H1 (cell line): Measurements from ENCODE around the gene RCC1. TPM values are rescaled to one million over a fixed set of nuclear protein-coding genes. Genes with fewer than 3 reads are reported as not detected.
A peak's percentile ranks its signal among the peaks of the same experiment; 100 is the strongest.

Source experiments
- CTCF ChIA-PET: fragments of 300-600 bp; sonication (Branson Sonifier 250); formaldehyde crosslinking; loops from one replicate; lab custom pipeline; 2021; ENCODE audit not compliant: partially characterized antibody; lab: Charles Lee
- POLR2A ChIA-PET: fragments of 300-600 bp; sonication (Branson Sonifier 250); formaldehyde crosslinking; loops from one replicate; lab custom pipeline; 2021; ENCODE audit warnings: inconsistent platforms; ENCODE audit not compliant: partially characterized antibody; lab: Charles Lee
- DNase-seq, 2 experiments: peaks; one replicate each; pipeline versions ENCODE4 v3.0.0 to v3.0.0-alpha.2; 2010 to 2022; ENCODE audit warnings: low spot score in 2 of 2, low read depth in 1 of 2, mixed read lengths in 1 of 2
- FAIRE-seq: peaks from 2 replicates; lab custom pipeline; 2011; peaks lifted over from hg19 to GRCh38; lab: Jason Lieb, UNC
- H2AFZ ChIP-seq: 2 replicates; pipeline ENCODE4 v1.8.1; 2012; ENCODE audit warnings: low read length, inconsistent platforms
- H2AK5ac ChIP-seq: 2 replicates; pipeline ENCODE4 v1.6.1; 2013; ENCODE audit warnings: low read depth, low read length
- H2BK120ac ChIP-seq: replicated peaks from 2 replicates; pipeline ENCODE3; 2013; ENCODE audit warnings: low read depth, low read length, inconsistent platforms
- H2BK12ac ChIP-seq: 2 replicates; pipeline ENCODE4 v1.6.1; 2013; ENCODE audit warnings: low read depth, low read length
- H2BK15ac ChIP-seq: 2 replicates; pipeline ENCODE4 v1.6.1; 2013; ENCODE audit warnings: low read length
- H2BK20ac ChIP-seq: 2 replicates; pipeline ENCODE4 v1.6.1; 2013; ENCODE audit warnings: low read length
- H2BK5ac ChIP-seq: 2 replicates; pipeline ENCODE4 v1.6.1; 2013; ENCODE audit warnings: low read depth, low read length
- H3K14ac ChIP-seq: 2 replicates; pipeline ENCODE4 v1.6.1; 2013; ENCODE audit warnings: inconsistent platforms; ENCODE audit not compliant: insufficient read length
- H3K18ac ChIP-seq: 2 replicates; pipeline ENCODE4 v1.6.1; 2013; ENCODE audit warnings: low read length; ENCODE audit errors: extremely low read depth
- H3K23ac ChIP-seq: 2 replicates; pipeline ENCODE4 v1.6.1; 2013; ENCODE audit warnings: inconsistent platforms; ENCODE audit not compliant: insufficient read length
- H3K23me2 ChIP-seq: 2 replicates; pipeline ENCODE4 v1.6.1; 2013; ENCODE audit warnings: low read depth, low read length
- H3K27ac ChIP-seq: 2 replicates; pipeline ENCODE4 v1.6.1; 2011; ENCODE audit warnings: low read depth, low read length, inconsistent platforms
- H3K27me3 ChIP-seq, 4 experiments: replicated peaks in 1 of 4; 1 replicate in 1 of 4; 2 replicates in 3 of 4; pipeline versions ENCODE4 v1.6.1 to v1.8.1; 2011 to 2013; ENCODE audit warnings: low read length in 3 of 4, mild to moderate bottlenecking in 3 of 4, inconsistent platforms in 2 of 4, mixed read lengths in 2 of 4, moderate library complexity in 1 of 4; ENCODE audit not compliant: control insufficient read depth in 3 of 4, insufficient read depth in 3 of 4; ENCODE audit errors: extremely low read depth in 1 of 4
- H3K36me3 ChIP-seq, 4 experiments: 2 replicates each; pipeline versions ENCODE4 v1.6.1 to v1.8.1; 2011 to 2013; ENCODE audit warnings: mild to moderate bottlenecking in 4 of 4, low read length in 3 of 4, moderate library complexity in 2 of 4, control low read depth in 1 of 4, inconsistent platforms in 1 of 4; ENCODE audit not compliant: insufficient read depth in 4 of 4, control insufficient read depth in 2 of 4
- H3K4ac ChIP-seq: replicated peaks from 2 replicates; pipeline ENCODE3; 2013; ENCODE audit warnings: low read length, low read depth, mixed read lengths, inconsistent platforms; ENCODE audit not compliant: insufficient read length
- H3K4me1 ChIP-seq, 4 experiments: replicated peaks in 1 of 4; 1 replicate in 1 of 4; 2 replicates in 3 of 4; pipeline versions ENCODE4 v1.6.1 to v1.8.1; 2011 to 2013; ENCODE audit warnings: low read length in 3 of 4, inconsistent platforms in 2 of 4, mixed read lengths in 1 of 4; ENCODE audit not compliant: insufficient read depth in 4 of 4, control insufficient read depth in 3 of 4
- H3K4me2 ChIP-seq, 2 experiments: 2 replicates each; pipeline versions ENCODE4 v1.6.1 to v1.8.1; 2011 to 2013; ENCODE audit warnings: low read depth in 2 of 2, low read length in 2 of 2, control low read depth in 1 of 2, inconsistent platforms in 1 of 2, mild to moderate bottlenecking in 1 of 2; ENCODE audit not compliant: insufficient read depth in 1 of 2
- H3K4me3 ChIP-seq, 4 experiments: fragments of 200-600, 300-600 bp in 1 of 4; sonication (generic), shearing (Covaris generic), sonication (Bioruptor Twin) in 1 of 4; 2 replicates each; pipeline versions ENCODE4 v1.5.1 to v1.8.1; 2011 to 2016; ENCODE audit warnings: low read length in 4 of 4, low read depth in 3 of 4, control low read depth in 2 of 4, inconsistent platforms in 2 of 4, mild to moderate bottlenecking in 2 of 4, mixed read lengths in 1 of 4, moderate library complexity in 1 of 4; ENCODE audit not compliant: insufficient read depth in 2 of 4; ENCODE audit errors: extremely low read depth in 1 of 4
- H3K56ac ChIP-seq: replicated peaks from 2 replicates; pipeline ENCODE3; 2013; ENCODE audit warnings: low read depth, mild to moderate bottlenecking, mixed read lengths, low read length, inconsistent platforms; ENCODE audit not compliant: insufficient read length
- H3K79me1 ChIP-seq: 2 replicates; pipeline ENCODE4 v1.6.1; 2013; ENCODE audit warnings: low read depth, low read length, control low read depth
- H3K79me2 ChIP-seq, 2 experiments: 2 replicates each; pipeline versions ENCODE4 v1.6.1 to v1.8.1; 2012 to 2013; ENCODE audit warnings: low read length in 2 of 2, mild to moderate bottlenecking in 2 of 2, inconsistent platforms in 1 of 2; ENCODE audit not compliant: insufficient read depth in 2 of 2, control insufficient read depth in 1 of 2
- H3K9ac ChIP-seq, 4 experiments: replicated peaks in 1 of 4; 1 replicate in 1 of 4; 2 replicates in 3 of 4; pipeline versions ENCODE4 v1.6.1 to v1.8.1; 2011 to 2013; ENCODE audit warnings: low read depth in 3 of 4, low read length in 3 of 4, control low read depth in 2 of 4, mild to moderate bottlenecking in 2 of 4, moderate library complexity in 2 of 4, inconsistent platforms in 1 of 4; ENCODE audit errors: extremely low read depth in 1 of 4
- H3K9me3 ChIP-seq, 2 experiments: 2 replicates each; pipeline versions ENCODE4 v1.6.1 to v1.8.1; 2012 to 2013; ENCODE audit warnings: mild to moderate bottlenecking in 2 of 2, moderate library complexity in 2 of 2, control low read depth in 1 of 2, inconsistent platforms in 1 of 2, low read depth in 1 of 2, low read length in 1 of 2, mixed read lengths in 1 of 2; ENCODE audit not compliant: insufficient read depth in 2 of 2
- H4K20me1 ChIP-seq, 2 experiments: replicated peaks in 1 of 2; 2 replicates each; pipeline versions ENCODE3 to v1.8.1; 2011 to 2013; ENCODE audit warnings: inconsistent platforms in 2 of 2, low read length in 2 of 2, mild to moderate bottlenecking in 1 of 2; ENCODE audit not compliant: insufficient read depth in 2 of 2, control insufficient read depth in 1 of 2
- H4K5ac ChIP-seq: 2 replicates; pipeline ENCODE4 v1.6.1; 2013; ENCODE audit warnings: low read length, low read depth, mixed read lengths, inconsistent platforms; ENCODE audit not compliant: insufficient read length
- H4K8ac ChIP-seq: 2 replicates; pipeline ENCODE4 v1.8.0; 2013; ENCODE audit warnings: mild to moderate bottlenecking, moderate library complexity, low read length, inconsistent platforms; ENCODE audit not compliant: insufficient read depth; ENCODE audit errors: extremely low read depth
- H4K91ac ChIP-seq: replicated peaks from 2 replicates; pipeline ENCODE3; 2013; ENCODE audit warnings: low read length, mixed read lengths, inconsistent platforms; ENCODE audit not compliant: insufficient read length
- BCL11A ChIP-seq, 2 experiments: IDR thresholded peaks; one replicate each; pipeline ENCODE4 v1.6.1; 2011; ENCODE audit warnings: low read depth in 2 of 2, low read length in 2 of 2, mild to moderate bottlenecking in 2 of 2
- CBX8 ChIP-seq: fragments of 300-800, 300-1000 bp; sonication (generic); IDR thresholded peaks from 2 replicates; pipeline ENCODE4 v1.7.1; 2016; ENCODE audit warnings: low read depth, low read length, borderline replicate concordance
- CHD2 ChIP-seq: IDR thresholded peaks from 2 replicates; pipeline ENCODE4 v1.6.1; 2012; ENCODE audit warnings: low read length, improper control_type of control experiment
- EGR1 ChIP-seq: IDR thresholded peaks from 2 replicates; pipeline ENCODE4 v1.6.1; 2011; ENCODE audit warnings: low read depth, low read length, borderline replicate concordance
- EZH2 ChIP-seq: fragments of 200-600 bp; sonication (generic); IDR thresholded peaks from 2 replicates; pipeline ENCODE4 v1.7.1; 2012; ENCODE audit warnings: low read depth, mild to moderate bottlenecking, moderate library complexity, low read length, inconsistent platforms; ENCODE audit not compliant: severe bottlenecking
- NRF1 ChIP-seq: IDR thresholded peaks from 2 replicates; pipeline ENCODE4 v1.6.1; 2011; ENCODE audit warnings: mild to moderate bottlenecking, low read depth, low read length, improper control_type of control experiment
- RBBP5 ChIP-seq: IDR thresholded peaks from 2 replicates; pipeline ENCODE4 v1.7.1; 2012; ENCODE audit warnings: low read depth, mild to moderate bottlenecking, inconsistent platforms, low read length, moderate library complexity, borderline replicate concordance
- SAP30 ChIP-seq: fragments of 300-600 bp; sonication (generic); IDR thresholded peaks from 2 replicates; pipeline ENCODE4 v1.7.1; 2012; ENCODE audit warnings: low read length, moderate library complexity, mild to moderate bottlenecking, inconsistent platforms; ENCODE audit not compliant: insufficient read depth, insufficient replicate concordance
- SIX5 ChIP-seq: IDR thresholded peaks from 2 replicates; pipeline ENCODE4 v1.6.1; 2011; ENCODE audit warnings: mild to moderate bottlenecking, low read depth, low read length
- SP4 ChIP-seq: IDR thresholded peaks from 2 replicates; pipeline ENCODE4 v1.6.1; 2012; ENCODE audit warnings: low read length, inconsistent platforms
- WGBS, 2 experiments: shearing (Covaris generic) in 1 of 2; methylation state at CpG; one replicate each; pipeline versions ENCODE4 v1.1.6 to v1.1.7; 2013 to 2015; ENCODE audit warnings: low lambda C conversion rate in 2 of 2, mixed read lengths in 2 of 2, inconsistent platforms in 1 of 2, low coverage in 1 of 2, missing lambda C conversion rate in 1 of 2; ENCODE audit not compliant: insufficient replicate concordance in 2 of 2, insufficient coverage in 1 of 2, insufficient read length in 1 of 2; ENCODE audit errors: extremely low coverage in 1 of 2, missing lambda C conversion rate in 1 of 2; 5-methylcytosine and 5-hydroxymethylcytosine counted together
- polyA plus RNA-seq, 7 experiments: library from polyadenylated mRNA; depleted of rRNA in 3 of 7; stranded (reverse) in 5 of 7; unstranded in 2 of 7; fragments of >200 nt in 5 of 7; fragments of 200-250 nt in 2 of 7; gene quantifications; 1 replicate in 5 of 7; 2 replicates in 1 of 7; 4 replicates in 1 of 7; pipeline versions ENCODE4 v1.2.1 to v1.2.3, GENCODE V29; 2011 to 2013; ENCODE audit warnings: missing spikeins in 2 of 7, mixed read lengths in 2 of 7
- total RNA-seq: library from RNA; stranded (reverse); fragmentation: NEBNext Ultra II Directional; extraction: Animal tissue kit (Norgen Biotek cat#: 25700); gene quantifications from 2 replicates; pipeline ENCODE4 v1.2.1, GENCODE V29; 2021

The RCC1 gene
- total and polyA plus RNA-seq, 2 of the 8 experiments (the other 6 are each of a cell fraction or from before 2014, with no cell fraction given) = 48.5 to 98.4 TPM

- peak overlapping the region; percentile 93 for H3K18ac ChIP-seq
- H2BK120ac ChIP-seq = peak overlapping the region; percentile 85
- no peak overlapping the region for H2AFZ ChIP-seq
- TF ChIP-seq CBX8 (no peak), SIX5 (no peak), EGR1 (no peak), EZH2 (no peak), RBBP5 (no peak), NRF1 (no peak), BCL11A (IDR thresholded peaks at IDR 0.05; ENCODE audit: low read depth in 2 of 2, low read length in 2 of 2) (no peak), CHD2 (no peak), SP4 (no peak), SAP30 (no peak)
- H2BK15ac ChIP-seq = no peak overlapping the region
- H3K56ac ChIP-seq = peak overlapping the region; percentile 86
- H4K5ac ChIP-seq = peak overlapping the region; percentile 84
- ChIA-PET CTCF (interaction anchor here (1.0 to 9.7 kb wide), 12 partner anchors 8 to 1176 kb away, joined by 3 to 73 read pairs (median 4); partner anchors contain the start of gene RAB42), POLR2A (interaction anchor here (0.6 to 23.4 kb wide), 45 partner anchors 16 to 709 kb away, joined by 3 to 660 read pairs (median 4); partner anchors contain the start of genes GMEB1, MED18, PHACTR4 and RAB42)
- peak overlapping the region; percentile 89 for H4K91ac ChIP-seq
- H3K36me3 ChIP-seq = peaks cover 19 to 38% (median 33%) of the 10 kb centered on the region in 4 experiments
- 16% methylated on average over 10 of the region's 10 CpGs; no CpG with 5 or more reads in 1 of the 2 experiments for WGBS, 2 experiments
- no peak for DNase-seq
- H2BK20ac ChIP-seq = no peak overlapping the region
- H3K9ac ChIP-seq = peak overlapping the region in 1 of 4 experiments; percentile 34; a peak in 2 of 7 replicates
- peak overlapping the region; percentile 43; the same call in 1 of the 2 replicates for H2BK12ac ChIP-seq
- peaks cover 0 to 4% (median 2%) of the 10 kb centered on the region in 4 experiments; a peak in 2 of 7 replicates for H3K27me3 ChIP-seq
- H3K27ac ChIP-seq = no peak overlapping the region
- peaks cover 10 to 21% of the 10 kb centered on the region in 2 experiments for H3K79me2 ChIP-seq
- H2AK5ac ChIP-seq = no peak overlapping the region; the same call in 1 of the 2 replicates
- no peak overlapping the region; the same call in 1 of the 2 replicates for H4K8ac ChIP-seq
- peak overlapping the region; percentile 75 to 90 for H3K4me2 ChIP-seq
- peaks cover 15 to 23% of the 10 kb centered on the region in 2 experiments for H4K20me1 ChIP-seq
- H3K79me1 ChIP-seq = peaks cover 4% of the 10 kb centered on the region; the same call in 1 of the 2 replicates
- peaks cover 0 to 11% (median 6%) of the 10 kb centered on the region in 4 experiments; a peak in 4 of 7 replicates for H3K4me1 ChIP-seq
- FAIRE-seq = no peak
- H3K4me3 ChIP-seq = peak overlapping the region; percentile 86 to 97 (median 92)
- H3K23me2 ChIP-seq = peaks cover 15% of the 10 kb centered on the region
- no peak overlapping the region for H3K23ac ChIP-seq
- no peaks in the 10 kb centered on the region for H3K9me3 ChIP-seq
- peak overlapping the region; percentile 81 for H2BK5ac ChIP-seq
- H3K14ac ChIP-seq = no peak overlapping the region
- H3K4ac ChIP-seq = peak overlapping the region; percentile 74
Measured at GRCh38 chr1:28582248-28582615, 76.4 kb downstream of the RCC1 start.
